HG02970 (cell line): ENCODE results near the gene PPIF.

Experiments used
- ATAC-seq: cut with Tn5 transposase; IDR thresholded peaks from one replicate; pipeline ENCODE4 v1.9.1; 2021; ENCODE audit warnings: mild to moderate bottlenecking, moderate library complexity, moderate number of reproducible peaks; ENCODE audit not compliant: unreplicated experiment, low FRiP score

PPIF gene

DNA sequence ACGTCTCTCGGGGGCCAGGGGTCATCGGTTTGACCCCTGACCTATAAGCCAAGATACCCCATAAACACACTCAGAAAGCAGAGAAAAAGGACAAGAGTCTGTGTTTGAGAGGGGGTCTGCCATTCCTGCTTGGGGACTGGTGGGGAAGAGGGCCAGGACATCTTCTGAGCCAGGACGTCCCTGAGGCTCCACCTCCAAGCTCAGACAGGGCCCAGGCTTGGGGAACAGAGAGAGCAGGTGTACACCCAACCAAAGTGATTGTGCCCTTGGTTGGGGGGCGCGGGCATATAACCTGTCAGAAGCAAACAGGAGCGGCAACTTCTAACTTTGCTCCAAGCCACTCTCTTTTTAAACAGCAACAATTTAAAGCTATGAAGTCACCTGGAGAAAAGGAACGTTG lies 33.9 kb upstream of the PPIF start:
- no peak for ATAC-seq

DNA sequence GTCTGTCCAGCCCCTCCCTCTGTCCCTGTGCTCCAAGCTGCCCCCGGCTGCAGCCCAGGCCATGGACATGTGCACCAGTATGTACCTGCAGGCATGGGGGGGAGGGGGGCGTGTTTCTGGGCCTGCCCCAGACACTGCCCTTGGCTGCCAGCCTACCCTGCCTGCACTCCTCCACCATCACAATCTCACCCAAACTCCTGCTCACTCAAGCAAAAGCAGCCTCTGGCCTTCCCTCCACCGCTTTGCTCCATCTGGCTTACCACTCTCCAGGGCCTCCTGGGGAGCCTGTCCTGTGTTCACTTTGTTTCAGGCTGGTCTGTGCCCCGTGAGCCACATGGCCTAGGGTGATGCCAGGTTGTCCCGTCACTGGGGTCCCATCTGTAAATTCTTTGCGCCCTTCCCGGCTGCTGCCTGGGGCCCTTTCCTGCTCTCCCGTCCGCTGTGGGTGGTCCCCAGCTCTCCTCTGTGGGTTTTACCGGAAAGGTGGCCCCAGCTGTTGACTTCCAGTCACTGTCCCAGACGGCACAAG lies 33.3 kb upstream of the PPIF start:
- ATAC-seq: no peak

DNA sequence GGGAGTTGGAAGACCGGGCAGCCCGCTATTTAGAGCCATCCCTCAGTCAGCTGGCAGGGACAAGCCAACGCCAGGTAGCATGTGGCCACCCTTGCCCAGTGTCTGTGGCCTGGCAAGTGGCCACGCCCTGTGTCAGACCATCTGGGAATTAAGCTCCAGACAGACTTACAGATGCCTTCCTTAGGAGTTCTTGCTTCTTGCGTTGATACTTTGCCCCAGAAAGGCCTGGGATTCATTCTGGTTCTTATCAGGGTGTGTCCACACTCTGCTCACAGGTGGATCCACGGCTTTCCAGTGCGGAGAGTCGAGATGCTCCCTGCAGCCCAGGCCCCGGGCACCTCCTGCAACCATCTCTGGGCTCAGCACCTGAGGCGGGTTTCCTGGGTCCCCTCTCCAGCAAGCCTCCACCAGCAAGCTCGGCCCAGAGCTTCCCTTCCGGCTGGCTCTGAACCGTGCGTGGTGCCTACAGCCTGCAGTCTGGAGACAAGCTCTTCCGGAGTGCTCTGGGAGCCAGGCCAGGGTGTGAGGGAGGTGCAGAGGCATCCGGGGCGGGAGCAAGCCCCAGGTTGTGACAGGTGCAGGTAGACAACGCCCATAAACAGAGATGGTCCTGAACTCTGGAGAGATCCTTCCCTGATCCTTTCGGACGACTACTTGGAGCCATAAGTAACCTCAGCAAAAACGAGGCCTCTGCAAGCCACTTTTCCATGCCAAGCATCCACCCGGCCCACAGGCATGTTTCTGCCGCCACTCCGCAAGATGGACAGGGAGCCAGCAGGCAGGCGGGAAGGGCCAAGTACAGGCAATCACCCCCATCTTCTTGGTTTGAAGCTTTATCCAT lies 32.3 kb upstream of the PPIF start:
- no peak for ATAC-seq

DNA sequence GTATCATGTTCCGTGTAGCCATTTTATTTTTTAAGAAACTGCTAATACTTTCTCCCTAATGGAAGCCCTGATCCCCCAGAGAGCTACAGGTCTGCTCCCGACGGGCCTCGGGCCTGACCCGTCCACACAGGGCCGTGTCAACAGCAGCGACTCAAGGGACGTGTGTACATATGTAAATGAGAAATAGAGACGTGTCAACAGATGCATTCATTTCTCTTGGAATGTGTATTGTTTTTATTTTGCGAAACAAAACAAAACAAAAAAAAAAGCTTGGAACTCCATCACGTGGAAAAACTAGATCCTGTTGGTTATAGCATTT lies 31.7 kb upstream of the PPIF start:
- ATAC-seq: no peak

DNA sequence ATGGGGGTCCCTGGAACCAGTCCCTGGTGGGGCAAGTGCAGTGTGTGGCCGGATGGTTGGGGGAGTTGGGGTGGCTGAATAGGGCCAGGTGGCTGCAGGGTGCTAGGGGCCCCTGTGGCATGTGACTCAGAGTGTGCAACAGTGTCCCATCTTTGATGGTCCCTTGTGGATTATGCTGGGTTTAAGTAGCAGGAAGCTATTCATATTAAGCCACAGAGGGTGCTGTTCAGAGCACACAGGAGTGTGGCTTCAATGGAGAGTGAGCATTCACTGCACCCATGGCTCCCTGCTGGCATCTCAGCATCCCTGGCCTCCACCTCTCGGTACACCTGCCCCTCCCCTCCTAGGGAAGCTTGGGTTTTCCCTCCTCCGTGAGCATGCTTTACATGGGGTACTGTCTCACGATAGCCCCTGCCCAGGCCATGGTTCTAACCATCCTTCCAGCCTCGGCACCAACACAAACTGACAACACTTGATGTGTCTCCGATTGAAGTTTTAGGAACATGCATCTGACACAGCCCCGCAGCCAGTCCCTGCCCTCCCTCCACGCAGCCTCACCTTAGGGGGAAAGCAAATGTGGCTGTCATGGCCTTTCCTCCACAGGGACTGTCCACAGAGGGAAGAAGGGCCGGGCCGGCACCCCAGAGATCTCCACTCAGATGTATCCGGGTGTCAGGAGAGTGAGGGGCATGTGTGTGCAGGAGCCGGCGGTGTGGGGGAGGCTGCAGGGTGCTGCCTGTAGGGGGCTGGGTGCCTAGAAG lies 30.4 kb upstream of the PPIF start:
- ATAC-seq: peak; percentile 50

DNA sequence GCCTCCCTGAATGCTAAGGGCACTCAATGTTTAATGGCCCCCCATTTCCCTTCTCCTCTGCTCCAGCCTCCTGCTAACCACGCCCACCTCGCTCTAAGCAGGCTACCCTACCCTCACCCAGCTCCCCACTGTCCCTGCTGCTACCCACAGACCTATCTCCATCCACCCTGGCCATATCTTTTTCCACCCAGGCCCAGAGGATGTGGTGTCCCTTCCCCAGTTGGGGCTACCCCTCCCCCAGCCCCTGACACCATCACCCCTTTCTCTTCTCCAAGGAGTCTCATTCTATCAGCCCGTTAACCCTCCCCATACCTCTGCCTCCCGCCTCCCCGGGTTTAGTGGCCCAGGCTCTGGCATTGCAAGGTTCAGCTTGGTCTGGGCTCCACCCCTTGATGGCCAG lies 28.9 kb upstream of the PPIF start:
- no peak for ATAC-seq

DNA sequence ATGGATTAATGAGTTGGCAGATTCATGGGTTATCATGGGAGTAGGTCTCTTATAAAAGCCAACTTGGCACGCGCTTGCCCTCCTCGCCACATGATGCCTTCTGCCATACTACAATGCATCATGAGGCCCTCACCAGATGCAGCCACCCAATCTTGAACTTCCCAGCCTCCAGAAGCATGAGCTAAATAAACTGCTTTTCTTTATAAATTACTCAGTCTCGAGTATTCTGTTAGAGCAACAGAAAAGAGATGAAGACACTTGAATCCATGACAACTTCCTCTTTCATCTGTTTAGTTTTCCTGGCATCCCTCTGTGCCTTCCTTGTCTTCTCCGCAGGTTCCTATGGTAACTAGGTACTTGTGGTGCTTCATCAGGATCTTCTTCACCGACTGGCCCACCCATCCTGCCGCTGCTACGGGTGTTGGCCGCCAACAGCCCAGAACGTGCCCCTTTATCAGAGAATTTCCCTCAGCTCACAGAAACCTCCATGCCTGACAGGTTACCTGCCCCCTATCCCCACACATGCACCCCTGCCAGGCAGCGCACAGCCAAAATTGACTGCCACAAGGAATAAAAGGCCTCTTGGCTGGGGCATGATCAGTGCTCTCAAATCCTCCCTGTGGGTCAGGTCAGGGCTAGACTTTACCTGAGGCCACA lies 28.0 kb upstream of the PPIF start:
- no peak for ATAC-seq

DNA sequence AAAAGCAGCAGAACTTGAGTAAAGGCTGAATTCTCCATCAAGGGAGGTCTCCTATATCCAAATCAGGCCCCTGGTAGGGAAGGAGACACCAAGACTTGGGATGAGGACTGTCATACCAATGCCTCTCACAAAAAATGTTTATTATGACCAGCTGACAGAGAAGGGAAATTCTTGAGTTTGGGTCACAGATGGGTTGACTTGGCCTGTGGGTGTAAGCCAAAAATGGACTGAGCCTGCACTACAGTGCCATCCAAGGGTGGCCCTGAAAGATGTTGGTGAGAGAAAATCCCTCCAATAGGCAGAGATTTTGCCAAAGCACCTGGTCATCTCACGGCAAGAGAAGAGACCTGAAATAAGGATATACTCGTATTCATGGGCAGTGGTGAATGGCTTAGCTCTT lies 27.0 kb upstream of the PPIF start:
- no peak for ATAC-seq

DNA sequence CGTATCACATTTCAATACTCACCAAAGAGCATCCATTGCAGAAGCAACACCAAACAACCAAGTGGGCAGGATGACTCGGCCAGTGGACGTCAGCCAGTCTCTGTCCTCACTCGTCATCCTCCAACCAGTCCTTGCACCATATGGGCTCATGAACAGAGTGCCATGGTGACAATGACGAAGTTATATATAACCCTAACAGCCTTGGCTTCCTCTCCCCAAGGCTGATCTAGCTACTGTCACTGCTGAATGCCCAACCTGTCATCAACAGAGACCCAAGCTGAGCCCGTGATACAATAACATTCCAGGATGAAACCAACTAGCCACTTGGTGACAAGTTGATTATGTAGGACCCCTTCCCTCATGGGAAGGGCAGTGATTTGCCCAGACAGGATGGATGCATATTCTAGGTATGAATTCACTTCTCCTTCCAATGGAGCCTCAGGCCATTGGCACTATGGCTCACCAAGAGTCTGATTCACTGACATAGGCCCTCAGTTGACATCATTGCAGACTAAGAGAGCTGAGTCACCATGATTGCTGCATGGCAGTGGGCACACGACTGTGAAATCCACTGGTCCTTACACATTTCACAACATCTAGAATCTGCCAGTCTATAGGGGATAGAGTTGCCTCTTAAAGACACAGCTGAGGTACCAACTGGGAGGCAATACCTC lies 26.3 kb upstream of the PPIF start:
- ATAC-seq: no peak

DNA sequence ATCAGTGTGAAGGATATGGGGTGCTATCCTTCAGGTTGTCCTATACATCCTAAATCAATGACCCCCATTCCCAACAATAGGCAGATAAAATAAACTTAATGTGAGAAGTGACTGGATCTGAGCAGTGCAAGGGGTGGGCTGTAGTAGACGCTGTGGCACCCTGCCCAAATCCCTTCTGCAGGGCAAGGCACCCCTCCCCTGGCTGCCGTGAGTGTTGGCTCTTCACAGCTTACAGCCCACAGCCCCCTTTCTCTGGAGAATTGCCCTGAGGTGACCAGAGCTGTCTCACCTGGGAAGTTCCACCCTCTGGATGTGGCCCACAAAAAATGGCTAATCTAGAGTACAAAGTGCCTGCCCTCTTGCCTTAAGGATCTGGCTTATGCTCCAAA lies 25.8 kb upstream of the PPIF start:
- ATAC-seq: no peak

DNA sequence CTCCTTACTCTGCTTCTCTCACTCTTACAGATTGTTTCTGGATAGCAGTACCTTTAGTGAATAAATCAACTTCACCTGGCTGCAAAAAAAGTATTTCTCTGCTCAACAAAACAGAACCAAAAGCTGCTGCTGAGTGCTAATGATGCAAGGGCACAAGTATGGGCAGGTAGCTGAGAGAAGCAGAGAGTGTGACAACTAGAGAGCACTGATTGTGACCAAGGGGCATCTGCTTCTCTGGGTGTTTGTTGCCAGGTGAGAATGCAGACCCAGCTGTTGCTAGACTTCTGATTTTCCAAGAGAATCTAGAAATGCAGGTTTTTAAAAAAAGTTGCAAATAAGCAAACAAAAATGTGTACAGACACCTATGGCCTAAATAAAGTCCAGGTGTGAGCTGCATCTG lies 25.3 kb upstream of the PPIF start:
- no peak for ATAC-seq

DNA sequence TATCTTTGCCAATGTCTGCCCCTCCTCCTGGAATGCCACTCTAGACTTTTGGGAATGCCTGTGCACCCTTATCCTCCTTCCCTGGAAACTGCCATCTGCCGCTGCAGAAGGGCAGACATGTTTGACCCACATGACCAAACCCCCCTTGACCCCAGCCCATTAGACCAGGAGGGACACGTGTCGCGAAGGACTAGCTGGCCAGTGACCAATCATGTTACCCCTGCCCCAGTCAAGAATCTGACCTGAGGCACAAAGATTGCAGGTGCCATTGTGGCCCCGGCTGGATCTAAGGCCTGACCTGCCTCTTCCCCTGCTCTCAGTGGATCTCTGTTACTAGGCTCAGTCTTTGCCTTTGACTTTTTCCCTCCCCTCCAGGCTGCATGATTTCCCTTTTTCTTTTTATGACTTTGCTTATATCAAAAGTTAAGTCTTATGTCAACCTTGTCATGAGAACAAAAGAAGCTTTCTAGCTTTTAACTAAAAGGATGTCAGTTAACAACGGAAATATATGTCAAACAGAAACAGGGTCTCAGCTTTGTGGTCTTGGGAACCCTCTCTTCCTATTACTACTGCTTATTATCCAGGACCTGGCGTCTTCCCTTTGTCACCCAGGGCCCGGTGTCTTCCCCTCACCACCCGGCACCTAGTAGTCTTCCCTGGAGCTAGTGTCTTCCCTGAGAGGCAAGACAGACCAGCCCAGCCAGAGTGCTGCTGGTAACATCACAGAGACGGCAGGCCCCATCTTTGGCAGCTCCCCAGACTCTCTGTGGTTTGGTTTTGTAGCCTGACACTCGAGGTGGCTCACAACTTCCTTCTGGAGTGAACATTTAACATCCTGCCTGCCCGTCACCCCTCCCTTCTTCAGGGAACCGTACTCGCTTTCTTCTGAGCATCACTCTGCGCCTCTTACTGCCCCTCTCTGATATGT lies 24.4 kb upstream of the PPIF start:
- ATAC-seq: no peak

DNA sequence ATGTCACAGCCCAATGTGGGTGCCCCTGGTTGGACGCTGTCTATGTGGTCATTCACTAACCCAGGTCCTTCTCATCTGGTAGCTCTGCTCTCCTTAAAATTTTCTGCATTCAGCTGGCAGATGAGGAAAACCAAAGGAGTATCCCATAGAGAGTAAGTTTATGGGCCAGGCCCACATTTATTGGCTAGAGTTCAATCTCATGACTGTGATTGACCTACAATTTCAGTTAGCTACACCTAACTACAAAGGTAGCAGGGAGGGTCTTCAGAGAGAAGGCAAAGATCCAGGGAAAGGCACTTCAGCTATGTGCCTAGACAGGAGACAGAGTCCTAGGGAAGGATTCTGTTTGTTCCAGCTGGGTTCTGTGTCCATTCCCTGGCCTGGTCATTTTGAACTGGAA lies 23.7 kb upstream of the PPIF start:
- no peak for ATAC-seq

DNA sequence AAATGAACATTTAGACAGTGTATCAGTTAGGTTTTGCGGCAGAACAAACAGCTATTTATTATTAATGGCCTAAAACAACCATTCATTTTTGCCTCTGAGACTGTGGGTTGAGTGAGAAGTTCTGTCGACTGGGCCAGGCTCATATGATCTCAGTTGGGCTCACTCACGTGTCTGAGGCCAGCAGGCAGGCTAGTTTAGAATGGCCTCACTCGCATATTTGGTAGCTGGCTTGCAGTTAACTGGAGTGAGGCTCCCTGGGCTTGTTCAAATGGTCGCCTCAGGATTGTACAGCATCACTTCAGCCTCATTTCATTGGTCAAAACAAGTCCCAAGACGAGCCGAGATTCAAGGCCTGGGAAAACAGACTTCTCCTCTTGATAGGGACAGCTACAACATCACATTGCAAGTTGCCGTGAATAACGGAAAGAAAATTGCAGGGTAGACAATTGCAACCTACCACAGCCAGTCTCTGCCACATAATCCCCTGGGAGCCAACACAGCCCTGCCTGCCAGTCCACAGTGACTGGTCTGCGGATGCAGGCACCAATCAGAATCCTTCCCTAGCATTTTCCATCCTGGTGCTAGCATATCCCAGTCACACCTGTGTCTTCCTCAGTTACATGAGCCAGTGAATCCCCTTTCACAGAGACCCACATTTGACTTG lies 23.1 kb upstream of the PPIF start:
- no peak for ATAC-seq

DNA sequence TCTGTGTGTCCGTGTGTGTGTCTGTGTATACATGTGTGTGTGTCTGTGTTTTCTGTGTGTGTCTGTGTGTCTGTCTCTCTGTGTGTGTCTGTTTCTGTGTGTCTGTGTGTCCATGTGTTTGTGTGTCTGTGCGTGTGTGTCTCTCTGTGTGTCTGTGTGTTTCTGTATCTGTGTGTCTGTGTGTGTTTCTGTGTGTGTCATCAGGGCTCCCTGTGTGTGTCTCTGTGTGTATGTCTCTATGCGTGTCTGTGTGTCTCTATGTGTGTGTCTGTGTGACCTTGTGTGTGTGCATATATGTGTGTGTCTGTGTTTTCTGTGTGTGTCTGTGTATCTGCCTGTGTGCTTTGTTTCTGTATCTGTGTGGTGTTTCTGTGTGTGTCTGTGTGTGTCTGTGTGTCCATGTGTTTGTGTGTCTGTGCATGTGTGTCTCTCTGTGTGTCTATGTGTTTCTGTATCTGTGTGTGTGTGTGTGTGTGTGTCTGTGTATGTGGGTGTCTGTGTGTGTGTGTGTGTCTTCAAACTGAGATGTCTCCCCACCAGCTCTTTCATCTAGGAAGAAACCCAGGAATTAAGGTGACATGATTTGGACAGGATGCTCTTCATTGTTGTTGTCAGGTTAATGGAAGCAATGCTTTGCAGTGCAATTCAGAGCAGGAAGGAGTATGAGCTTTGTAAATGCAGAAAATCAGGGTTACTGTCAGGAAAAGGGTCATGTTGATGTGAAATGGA lies 20.7 kb upstream of the PPIF start:
- ATAC-seq: no peak

DNA sequence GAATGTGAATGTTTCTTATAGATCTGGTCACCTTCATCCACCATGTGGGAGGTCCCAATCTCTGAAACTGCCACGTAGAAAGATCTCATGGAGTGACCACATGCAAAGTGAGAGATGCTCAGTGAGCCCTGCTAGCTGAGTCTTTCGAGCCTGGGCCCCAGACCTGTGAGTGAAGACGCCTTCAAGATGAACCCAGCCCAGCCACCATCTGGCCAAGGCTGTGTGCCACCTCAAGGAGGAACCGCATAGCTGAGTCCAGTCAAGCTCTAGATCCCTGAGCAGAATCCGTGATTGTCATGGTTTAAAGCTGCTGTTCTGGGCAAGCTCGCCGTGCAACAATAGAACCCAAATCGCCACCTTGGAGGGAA lies 20.2 kb upstream of the PPIF start:
- ATAC-seq: no peak

DNA sequence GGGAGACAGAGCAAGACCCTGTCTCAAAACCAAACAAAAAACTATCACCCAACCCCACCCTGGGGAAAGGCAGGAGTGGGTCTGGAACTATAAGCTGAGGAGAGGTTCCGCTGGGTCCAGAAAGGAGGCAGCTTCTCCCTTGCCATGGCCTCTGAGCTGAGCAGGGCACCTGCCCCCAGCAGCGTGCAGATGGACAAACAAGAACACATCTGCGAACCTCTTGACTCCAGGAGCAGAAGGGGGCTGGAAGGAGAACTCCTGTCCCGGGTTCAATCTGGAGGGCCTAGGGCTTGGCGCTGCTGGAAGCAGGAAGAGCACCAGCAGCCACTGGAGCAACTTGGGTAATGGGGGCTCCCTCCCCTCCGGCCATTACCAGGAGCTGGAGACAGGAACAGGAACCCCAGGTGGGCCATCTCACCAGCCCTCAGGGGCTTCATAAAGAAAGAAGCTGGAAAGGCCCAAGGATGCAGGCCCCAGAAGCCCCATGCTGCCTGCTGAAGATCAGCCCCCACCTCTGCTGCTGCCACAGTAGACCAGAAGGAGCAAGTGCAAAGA lies 19.0 kb upstream of the PPIF start:
- ATAC-seq: no peak

DNA sequence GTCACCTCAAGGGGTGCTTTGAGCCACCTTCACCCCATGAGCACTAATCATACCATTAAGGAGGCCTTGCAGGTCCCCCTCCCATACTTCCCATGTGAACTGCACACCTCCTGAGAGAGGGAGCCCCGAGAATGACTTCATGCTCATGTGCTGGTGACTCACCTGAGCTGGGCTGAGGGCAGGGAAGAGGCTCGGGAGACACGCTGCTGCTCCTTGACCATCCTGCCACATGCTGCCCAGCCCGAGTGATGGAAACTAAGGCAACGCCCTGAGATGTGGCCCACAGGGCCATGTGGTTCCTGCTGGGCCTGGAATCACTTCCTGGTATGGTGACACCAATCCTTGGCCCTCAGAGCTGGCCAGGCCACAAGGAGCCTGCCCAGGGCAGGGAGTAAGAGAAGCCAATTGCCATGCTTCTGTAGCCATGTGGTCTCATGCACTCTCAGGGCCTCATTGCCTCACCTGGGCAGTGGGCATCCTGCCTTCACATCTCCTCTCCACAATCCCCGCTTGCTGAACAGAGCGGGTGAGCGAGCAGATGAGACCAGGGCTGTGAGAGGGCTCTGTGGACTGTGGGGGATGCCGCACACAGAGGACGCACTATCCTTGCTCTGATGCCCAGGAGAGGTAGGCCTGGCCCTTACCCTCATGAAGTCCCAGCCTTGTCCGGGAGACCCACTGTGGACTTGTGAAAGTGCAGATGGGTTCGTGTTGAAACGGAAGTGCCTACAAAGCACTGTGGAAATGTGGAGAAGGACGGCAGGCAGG lies 18.3 kb upstream of the PPIF start:
- ATAC-seq: no peak
